Measurements from ENCODE around the gene ST6GAL2.

The ST6GAL2 gene

GRCh38 chr2:106800976-106801655 lies 84.9 kb downstream of the ST6GAL2 start (continued):
- TF ChIP-seq PRDM2 (tag by site-specific recombination; IDR thresholded peaks at IDR 0.05; ENCODE audit: borderline replicate concordance): no peak

GRCh38 chr2:106800180-106800579 lies 85.8 kb downstream of the ST6GAL2 start:
- ChIA-PET POLR2A (no interaction called here), CTCF (interaction anchor here (0.9 kb wide), 1 partner anchor 14 kb away, joined by 3 read pairs; no protein-coding TSS in a partner anchor)
- TF ChIP-seq KLF9 (tag by site-specific recombination; IDR thresholded peaks at IDR 0.05; ENCODE audit: low read depth) (no peak), ZNF146 (tag by site-specific recombination; IDR thresholded peaks at IDR 0.05) (no peak), ZNF837 (tag by site-specific recombination; IDR thresholded peaks at IDR 0.05) (no peak), ZNF670 (tag by site-specific recombination; IDR thresholded peaks at IDR 0.05; ENCODE audit: low read depth) (no peak), ZNF266 (tag by site-specific recombination; IDR thresholded peaks at IDR 0.05; ENCODE audit: low read depth) (no peak), ZNF449 (tag by site-specific recombination; IDR thresholded peaks at IDR 0.05) (no peak), ZNF214 (tag by site-specific recombination; IDR thresholded peaks at IDR 0.05; ENCODE audit: borderline replicate concordance) (no peak), ZNF433 (tag by site-specific recombination; IDR thresholded peaks at IDR 0.05; ENCODE audit: low read depth) (no peak), ZNF398 (tag by site-specific recombination; IDR thresholded peaks at IDR 0.05) (no peak), AEBP2 (tag by site-specific recombination; IDR thresholded peaks at IDR 0.05; ENCODE audit: borderline replicate concordance) (no peak), PRDM10 (tag by site-specific recombination; IDR thresholded peaks at IDR 0.05) (no peak), HIC1 (tag by site-specific recombination; IDR thresholded peaks at IDR 0.05) (no peak), WT1 (tag by site-specific recombination; IDR thresholded peaks at IDR 0.05) (no peak), ZNF701 (tag by site-specific recombination; IDR thresholded peaks at IDR 0.05) (no peak), ZNF174 (tag by site-specific recombination; IDR thresholded peaks at IDR 0.05) (no peak)
- Histone ChIP-seq H3K27ac (ENCODE audit: extremely low read depth, low read depth, low read length) (no peak overlapping the region), H3K4me1 (ENCODE audit: control insufficient read depth, insufficient read depth, low read length) (no peaks in the 10 kb centered on the region), H3K36me3 (ENCODE audit: control insufficient read depth in 2 of 2, insufficient read depth in 1 of 2, low read length in 2 of 2) (no peaks in the 10 kb centered on the region), H3K9me3 (ENCODE audit: control insufficient read depth, insufficient read depth, low read depth, low read length) (no peaks in the 10 kb centered on the region), H3K4me3 (ENCODE audit: low read depth, low read length) (no peak overlapping the region)
